Endothelial cell of umbilical vein (primary cell): ENCODE data around the gene UGT2A3. TPM values are rescaled to one million over a fixed set of nuclear protein-coding genes. Genes with fewer than 3 reads are reported as not detected.

Experiments used
- BruUV-seq: library from RNA; stranded (reverse); fragments of 400-500 nt; replicated peaks from 2 replicates; lab custom pipeline; 2021; lab: Mats Ljungman, UMichigan
- CTCF ChIA-PET: fragments of 300-600, 350-600 bp; sonication (Branson Sonifier 250); formaldehyde crosslinking; loops from one replicate; lab custom pipeline; 2021; ENCODE audit warnings: antibody characterized with exemption, inconsistent platforms; lab: Charles Lee
- POLR2A ChIA-PET: fragments of 300-600, 350-600 bp; sonication (Branson Sonifier 250); formaldehyde crosslinking; loops from one replicate; lab custom pipeline; 2021; ENCODE audit warnings: antibody characterized with exemption, inconsistent platforms; lab: Charles Lee
- DNase-seq: peaks from one replicate; pipeline ENCODE4 v3.0.0-alpha.2; 2011; ENCODE audit warnings: low read depth, low spot score
- FAIRE-seq: peaks from 2 replicates; lab custom pipeline; 2011; peaks lifted over from hg19 to GRCh38; lab: Jason Lieb, UNC
- H2AFZ ChIP-seq: 2 replicates; pipeline ENCODE4 v1.6.0; 2012; ENCODE audit warnings: low read depth, low read length, control low read depth, inconsistent platforms
- H3K27ac ChIP-seq: 2 replicates; pipeline ENCODE4 v1.5.1; 2011; ENCODE audit warnings: low read depth, mild to moderate bottlenecking, control low read depth, low read length, moderate library complexity; ENCODE audit not compliant: insufficient read depth
- H3K27me3 ChIP-seq, 2 experiments: 2 replicates each; pipeline versions ENCODE4 v1.6.0 to v1.6.1; 2011; ENCODE audit warnings: low read length in 2 of 2, mixed read lengths in 1 of 2; ENCODE audit not compliant: control insufficient read depth in 2 of 2, insufficient read depth in 2 of 2
- H3K36me3 ChIP-seq, 2 experiments: 2 replicates in 1 of 2; 3 replicates in 1 of 2; pipeline ENCODE4 v1.5.1; 2011; ENCODE audit warnings: low read length in 2 of 2, mild to moderate bottlenecking in 1 of 2, moderate library complexity in 1 of 2; ENCODE audit not compliant: control insufficient read depth in 2 of 2, insufficient read depth in 2 of 2; ENCODE audit errors: extremely low read depth in 1 of 2
- H3K4me1 ChIP-seq: 3 replicates; pipeline ENCODE4 v1.5.1; 2011; ENCODE audit warnings: mild to moderate bottlenecking, low read length; ENCODE audit not compliant: control insufficient read depth, insufficient read depth; ENCODE audit errors: extremely low read depth
- H3K4me2 ChIP-seq: 2 replicates; pipeline ENCODE4 v1.6.1; 2011; ENCODE audit warnings: low read length, control low read depth, mixed read lengths; ENCODE audit not compliant: insufficient read depth
- H3K4me3 ChIP-seq, 3 experiments: fragments of 200-600 bp in 1 of 3; sonication (generic), shearing (Covaris generic) in 1 of 3; replicated peaks in 1 of 3; 2 replicates each; pipeline ENCODE4 v1.5.1; 2011 to 2016; ENCODE audit warnings: control low read depth in 3 of 3, low read length in 3 of 3, mild to moderate bottlenecking in 2 of 3, inconsistent platforms in 1 of 3, low read depth in 1 of 3, moderate library complexity in 1 of 3; ENCODE audit not compliant: insufficient read depth in 1 of 3
- H3K79me2 ChIP-seq: 2 replicates; pipeline ENCODE4 v1.6.0; 2012; ENCODE audit warnings: low read length, inconsistent platforms; ENCODE audit not compliant: control insufficient read depth, insufficient read depth
- H3K9ac ChIP-seq: replicated peaks from 2 replicates; pipeline ENCODE3; 2011; ENCODE audit warnings: low read length, control low read depth; ENCODE audit not compliant: insufficient read depth; ENCODE audit errors: extremely low read depth
- H3K9me1 ChIP-seq: replicated peaks from 3 replicates; pipeline ENCODE4 v1.6.0; 2011; ENCODE audit warnings: mild to moderate bottlenecking, low read length; ENCODE audit not compliant: control insufficient read depth, insufficient read depth; ENCODE audit errors: extremely low read depth
- H3K9me3 ChIP-seq: replicated peaks from 2 replicates; pipeline ENCODE4 v1.5.1; 2012; ENCODE audit warnings: low read length, inconsistent platforms; ENCODE audit not compliant: control insufficient read depth, insufficient read depth
- H4K20me1 ChIP-seq: replicated peaks from 2 replicates; pipeline ENCODE3; 2011; ENCODE audit warnings: mild to moderate bottlenecking, low read length; ENCODE audit not compliant: control insufficient read depth, insufficient read depth; ENCODE audit errors: extremely low read depth
- CTCF ChIP-seq, 2 donors: IDR thresholded peaks; 1 replicate in 1 of 2; 2 replicates in 1 of 2; pipeline ENCODE4 v1.5.1; 2011; ENCODE audit warnings: low read length in 2 of 2, mild to moderate bottlenecking in 2 of 2, moderate library complexity in 2 of 2, control low read depth in 1 of 2, inconsistent platforms in 1 of 2, low read depth in 1 of 2; ENCODE audit not compliant: insufficient read depth in 1 of 2; ENCODE audit errors: extremely low read depth in 1 of 2
- EZH2 ChIP-seq: IDR thresholded peaks from 2 replicates; pipeline ENCODE4 v1.6.1; 2012; ENCODE audit warnings: borderline replicate concordance, low read depth, mild to moderate bottlenecking, moderate library complexity, low read length, inconsistent platforms; ENCODE audit not compliant: severe bottlenecking
- FOS ChIP-seq: IDR thresholded peaks from 2 replicates; pipeline ENCODE4 v1.6.1; 2011; ENCODE audit warnings: mild to moderate bottlenecking, low read length, moderate library complexity, borderline replicate concordance; ENCODE audit not compliant: insufficient read depth
- GATA2 ChIP-seq: IDR thresholded peaks from 2 replicates; pipeline ENCODE4 v1.7.0; 2011; ENCODE audit warnings: low read depth, mild to moderate bottlenecking, moderate library complexity, mixed read lengths, low read length; ENCODE audit not compliant: insufficient read length, insufficient read depth
- JUN ChIP-seq: IDR thresholded peaks from 2 replicates; pipeline ENCODE4 v1.6.1; 2011; ENCODE audit warnings: borderline replicate concordance, low read depth; ENCODE audit not compliant: insufficient read length, insufficient read depth
- MAX ChIP-seq: IDR thresholded peaks from 2 replicates; pipeline ENCODE4 v1.6.1; 2011; ENCODE audit not compliant: insufficient read depth, insufficient read length
- MYC ChIP-seq: IDR thresholded peaks from one replicate; pipeline ENCODE4 v1.6.1; 2011; ENCODE audit warnings: mild to moderate bottlenecking, low read depth, low read length
- POLR2A ChIP-seq: IDR thresholded peaks from 2 replicates; pipeline ENCODE4 v1.6.1; 2012; ENCODE audit warnings: low read depth, mild to moderate bottlenecking, control low read depth, low read length
- POLR2AphosphoS5 ChIP-seq: IDR thresholded peaks from 2 replicates; pipeline ENCODE4 v1.6.1; 2012; ENCODE audit warnings: low read depth, mild to moderate bottlenecking, control low read depth, low read length, moderate library complexity; ENCODE audit not compliant: insufficient read depth
- dilution Hi-C: fragments of 300-500 bp; cut with MboI; formaldehyde crosslinking; loops from one replicate; pipeline ENCODE4 v1.15.0; 2019; ENCODE audit warnings: low sequenced_read_pairs; ENCODE audit not compliant: extremely low pct_ligation_motif_present
- intact Hi-C: fragments of 100-400 bp; cut with micrococcal nuclease; formaldehyde crosslinking; loops from one replicate; pipeline ENCODE4 v1.10.0; 2022
- polyA plus RNA-seq, 4 experiments: library from polyadenylated mRNA; depleted of rRNA in 3 of 4; stranded (reverse) in 3 of 4; unstranded in 1 of 4; fragments of >200 nt; gene quantifications; 2 replicates each; pipeline versions ENCODE4 v1.2.1 to v1.2.3, GENCODE V29; 2011 to 2012; ENCODE audit warnings: missing spikeins in 1 of 4
- total RNA-seq: library from RNA; stranded (reverse); gene quantifications from 2 replicates; pipeline ENCODE4 v1.2.3, GENCODE V29; 2021

The UGT2A3 gene
- total and polyA plus RNA-seq, 2 donors (not counting 3 experiments of a cell fraction or from before 2014, with no cell fraction given) = not detected

GRCh38 chr4:68921051-68921450, 30.6 kb downstream of the UGT2A3 start:
- H3K36me3 ChIP-seq = no peaks in the 10 kb centered on the region
- no peak for FAIRE-seq
- no peak overlapping the region for H2AFZ ChIP-seq
- no peak overlapping the region for H3K4me2 ChIP-seq
- H3K4me1 ChIP-seq = no peaks in the 10 kb centered on the region
- no peaks in the 10 kb centered on the region for H3K27me3 ChIP-seq
- H3K27ac ChIP-seq = no peak overlapping the region
- dilution Hi-C loops = no loop called here
- H3K9me3 ChIP-seq = no peaks in the 10 kb centered on the region
- H3K9ac ChIP-seq = no peak overlapping the region
- BruUV-seq = no TSS peak
- POLR2A ChIA-PET = no interaction called here
- H3K79me2 ChIP-seq = no peaks in the 10 kb centered on the region
- CTCF ChIA-PET = interaction anchor here (1.0 kb wide), 1 partner anchor 12 kb away, joined by 3 read pairs; no protein-coding TSS in a partner anchor
- no peak overlapping the region for H3K4me3 ChIP-seq
- no peaks in the 10 kb centered on the region for H3K9me1 ChIP-seq
- no peak for DNase-seq
- TF ChIP-seq MYC (no peak), POLR2A (no peak), MAX (no peak), GATA2 (no peak), POLR2AphosphoS5 (no peak), EZH2 (no peak), CTCF (IDR thresholded peaks at IDR 0.05; ENCODE audit: extremely low read depth in 1 of 2, insufficient read depth in 1 of 2, low read depth in 1 of 2, low read length in 2 of 2) (no peak), JUN (no peak), FOS (no peak)
- H4K20me1 ChIP-seq = no peaks in the 10 kb centered on the region
- intact Hi-C loops = no loop called here
